NCI-H2029 treated with DMSO at 0.1 percent for 48 hours (cell line): ENCODE results near the gene GPC3.
"Not testable (repeated sequence)": the region's sequence is repeated elsewhere in the genome, so short reads cannot be mapped to it uniquely, and the experiment has no call there.

Experiments
- DNase-seq: peaks from one replicate; lab custom pipeline; 2025; lab: John Stamatoyannopoulos, UW

The GPC3 gene

GRCh38 chrX:133762976-133763548, 222.3 kb downstream of the GPC3 start:
- DNase-seq, result not testable (repeated sequence)

GRCh38 chrX:133754657-133755056, 230.7 kb downstream of the GPC3 start:
- DNase-seq, result no peak

- DNase-seq, result no peak
Measured at GRCh38 chrX:133749951-133750350, 235.4 kb downstream of the GPC3 start.

- no peak for DNase-seq
Measured at GRCh38 chrX:133749370-133749769, 236.0 kb downstream of the GPC3 start.

- no peak for DNase-seq
Measured at GRCh38 chrX:133747196-133747595, 238.2 kb downstream of the GPC3 start.

GRCh38 chrX:133746593-133746992, 238.8 kb downstream of the GPC3 start:
- no peak for DNase-seq

- DNase-seq, result no peak
Measured at GRCh38 chrX:133745349-133745748, 240.0 kb downstream of the GPC3 start.

GRCh38 chrX:133742602-133743305, 242.6 kb downstream of the GPC3 start:
- no peak for DNase-seq

- DNase-seq, result no peak
Measured at GRCh38 chrX:133741303-133741702, 244.1 kb downstream of the GPC3 start.

GRCh38 chrX:133726642-133727041, 258.8 kb downstream of the GPC3 start:
- DNase-seq, result no peak

GRCh38 chrX:133726211-133726630, 259.2 kb downstream of the GPC3 start:
- peak; percentile 74 for DNase-seq

- no peak for DNase-seq
Measured at GRCh38 chrX:133723930-133724329, 261.5 kb downstream of the GPC3 start.

GRCh38 chrX:133722756-133723155, 262.6 kb downstream of the GPC3 start:
- no peak for DNase-seq

GRCh38 chrX:133720269-133720668, 265.1 kb downstream of the GPC3 start:
- DNase-seq, result not testable (repeated sequence)

GRCh38 chrX:133715715-133716114, 269.7 kb downstream of the GPC3 start:
- no peak for DNase-seq

GRCh38 chrX:133709501-133709900, 275.9 kb downstream of the GPC3 start:
- no peak for DNase-seq

- DNase-seq, result no peak
Measured at GRCh38 chrX:133706890-133707289, 278.5 kb downstream of the GPC3 start.

- no peak for DNase-seq
Measured at GRCh38 chrX:133702230-133702629, 283.2 kb downstream of the GPC3 start.

- DNase-seq, result no peak
Measured at GRCh38 chrX:133699023-133699728, 286.2 kb downstream of the GPC3 start.

- no peak for DNase-seq
Measured at GRCh38 chrX:133698298-133698697, 287.1 kb downstream of the GPC3 start.

GRCh38 chrX:133697656-133698055, 287.7 kb downstream of the GPC3 start:
- DNase-seq, result no peak

- no peak for DNase-seq
Measured at GRCh38 chrX:133689997-133690599, 295.3 kb downstream of the GPC3 start.

- DNase-seq, result no peak
Measured at GRCh38 chrX:133685822-133686221, 299.6 kb downstream of the GPC3 start.
